Mononuclear cell (primary cell): ENCODE data around the gene LRRC28. TPM values are rescaled to one million over a fixed set of nuclear protein-coding genes. Genes with fewer than 3 reads are reported as not detected.

ENCODE experiments used
- H3K27me3 ChIP-seq: 2 replicates; pipeline ENCODE4 v1.6.0; 2011; ENCODE audit warnings: low read length, control low read depth; ENCODE audit not compliant: insufficient read depth
- H3K4me1 ChIP-seq: 2 replicates; pipeline ENCODE4 v1.5.1; 2011; ENCODE audit warnings: mild to moderate bottlenecking, low read length, control low read depth; ENCODE audit not compliant: insufficient read depth
- H3K4me3 ChIP-seq: 2 replicates; pipeline ENCODE4 v1.5.1; 2011; ENCODE audit warnings: mild to moderate bottlenecking, low read length, moderate library complexity
- H3K9me3 ChIP-seq: 2 replicates; pipeline ENCODE4 v1.5.1; 2011; ENCODE audit warnings: low read depth, mild to moderate bottlenecking, control low read depth, low read length
- total RNA-seq: library from RNA; depleted of rRNA; stranded (reverse); fragments of >200 nt; gene quantifications from one replicate; pipeline ENCODE4 v1.2.3, GENCODE V29; 2012

Gene LRRC28
- total RNA-seq, 1 donor: 13.3 TPM

DNA sequence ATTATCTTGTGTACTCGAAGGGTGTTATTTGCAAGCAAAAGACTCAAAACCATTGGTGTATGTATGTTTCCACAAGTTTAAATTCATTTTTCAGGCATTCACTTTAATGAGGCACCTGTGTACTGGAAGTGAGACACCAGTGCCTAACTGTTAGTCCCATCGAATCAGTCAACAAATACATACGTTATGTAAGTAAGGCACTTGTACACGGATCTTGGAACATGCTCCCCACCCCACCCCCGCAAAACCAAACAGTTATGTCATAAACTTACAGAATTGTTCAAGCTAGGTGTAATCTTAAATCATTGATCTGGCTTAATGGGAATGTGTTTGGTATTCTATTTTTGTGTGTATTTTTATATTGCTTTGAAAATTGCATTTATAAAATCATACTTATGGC lies 17.1 kb downstream of the LRRC28 start:
- no peaks in the 10 kb centered on the region for H3K4me1 ChIP-seq
- no peaks in the 10 kb centered on the region for H3K9me3 ChIP-seq
- H3K27me3 ChIP-seq: no peaks in the 10 kb centered on the region
- no peak overlapping the region for H3K4me3 ChIP-seq

GRCh38 chr15:99273801-99274200 lies 22.5 kb downstream of the LRRC28 start:
- Histone ChIP-seq H3K27me3 (no peaks in the 10 kb centered on the region), H3K9me3 (no peaks in the 10 kb centered on the region), H3K4me1 (no peaks in the 10 kb centered on the region), H3K4me3 (no peak overlapping the region)

DNA sequence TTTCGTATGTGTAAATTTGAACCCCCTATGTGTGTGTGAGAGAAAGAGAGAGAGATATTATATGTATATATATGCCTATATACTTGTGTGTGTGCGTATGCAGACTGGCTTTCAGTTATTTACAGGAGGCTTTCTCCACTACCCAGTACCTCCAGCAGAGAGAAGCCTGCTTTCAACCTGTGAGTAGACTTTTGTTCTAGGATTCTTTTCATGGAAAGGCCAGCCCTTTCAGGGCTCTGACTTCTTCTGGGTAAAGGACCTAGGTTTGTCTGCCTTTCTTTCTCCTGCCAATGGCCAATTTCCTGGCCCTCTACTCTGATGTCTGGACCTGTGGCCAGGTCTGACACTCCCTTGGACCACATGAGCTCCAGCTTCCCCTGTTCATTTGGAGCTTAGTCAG lies 23.8 kb downstream of the LRRC28 start:
- Histone ChIP-seq H3K4me3 (no peak overlapping the region), H3K27me3 (no peaks in the 10 kb centered on the region), H3K9me3 (no peaks in the 10 kb centered on the region), H3K4me1 (no peaks in the 10 kb centered on the region)

DNA sequence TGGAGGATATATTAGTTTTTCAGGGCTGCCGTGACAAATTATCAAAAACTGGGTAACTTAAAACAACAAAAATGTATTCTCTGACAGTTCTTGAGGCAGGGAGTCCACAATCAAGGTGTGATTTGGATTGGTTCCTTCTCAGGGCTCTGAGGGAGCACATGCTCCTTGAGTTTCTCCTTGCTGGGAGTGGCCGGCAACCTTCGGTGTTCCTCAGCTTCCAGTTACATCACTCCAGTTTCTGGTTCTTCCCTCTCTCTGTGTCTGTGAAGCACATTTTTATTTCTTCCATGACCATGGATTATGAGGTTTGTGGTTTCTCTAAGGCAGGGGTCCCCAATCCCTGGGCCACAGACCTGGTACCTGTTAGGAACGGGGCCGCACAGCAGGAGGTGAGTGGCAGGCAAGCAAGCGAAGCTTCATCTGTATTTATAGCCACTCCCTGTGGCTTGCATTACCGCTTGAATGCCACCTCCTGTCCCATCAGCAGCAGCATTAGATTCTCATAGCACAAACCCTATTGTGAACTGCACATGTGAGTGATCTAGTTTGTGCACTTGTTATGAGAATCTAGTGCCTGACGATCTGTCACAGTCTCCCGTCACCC lies 24.3 kb downstream of the LRRC28 start:
- Histone ChIP-seq H3K9me3 (no peaks in the 10 kb centered on the region), H3K4me3 (no peak overlapping the region), H3K4me1 (no peaks in the 10 kb centered on the region), H3K27me3 (no peaks in the 10 kb centered on the region)

DNA sequence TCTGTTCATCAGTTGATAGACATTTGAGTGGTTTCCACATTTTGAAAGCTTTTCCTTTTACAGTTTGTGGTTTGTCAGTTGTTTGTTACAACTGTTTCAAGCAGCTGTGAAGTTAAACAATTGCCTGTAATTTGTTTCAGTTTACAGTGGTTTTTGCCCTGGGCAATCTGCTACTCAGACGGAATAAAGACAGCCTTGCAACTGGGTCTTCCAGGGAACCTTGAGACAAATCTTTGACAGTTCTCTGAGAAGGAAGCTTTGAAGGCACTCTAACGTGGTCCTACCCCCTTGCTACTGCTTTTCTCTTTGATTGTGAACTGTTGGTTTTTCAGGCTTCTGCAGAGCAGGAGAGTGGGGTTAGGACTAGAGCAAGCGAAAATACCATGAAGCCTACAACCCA lies 28.0 kb downstream of the LRRC28 start:
- Histone ChIP-seq H3K27me3 (no peaks in the 10 kb centered on the region), H3K9me3 (no peaks in the 10 kb centered on the region), H3K4me3 (no peak overlapping the region), H3K4me1 (no peaks in the 10 kb centered on the region)

DNA sequence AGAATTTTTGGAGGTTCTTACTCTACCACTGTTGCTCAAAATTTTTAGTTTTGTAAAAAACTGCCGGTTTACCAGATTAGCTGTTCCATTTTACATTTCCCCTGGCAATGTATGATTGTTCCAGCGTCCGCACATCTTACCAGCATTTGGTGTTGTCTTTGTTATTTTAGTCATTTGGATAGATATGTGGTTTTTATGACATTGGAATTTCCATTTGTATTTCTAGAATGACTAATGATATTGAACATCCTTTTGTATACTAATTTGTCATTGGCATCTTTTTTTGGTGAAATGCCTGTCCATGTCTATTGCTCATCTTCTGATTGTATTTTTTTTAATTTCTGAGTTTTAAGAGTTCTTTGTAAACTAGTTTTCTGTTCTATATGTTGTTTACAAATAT lies 28.5 kb downstream of the LRRC28 start:
- Histone ChIP-seq H3K9me3 (no peaks in the 10 kb centered on the region), H3K4me3 (no peak overlapping the region), H3K27me3 (no peaks in the 10 kb centered on the region), H3K4me1 (no peaks in the 10 kb centered on the region)

- no peaks in the 10 kb centered on the region for H3K4me1 ChIP-seq
- H3K4me3 ChIP-seq: no peak overlapping the region
- H3K27me3 ChIP-seq: no peaks in the 10 kb centered on the region
- no peaks in the 10 kb centered on the region for H3K9me3 ChIP-seq
These were observed 30.8 kb downstream of the LRRC28 start for GRCh38 chr15:99282121-99282520.

DNA sequence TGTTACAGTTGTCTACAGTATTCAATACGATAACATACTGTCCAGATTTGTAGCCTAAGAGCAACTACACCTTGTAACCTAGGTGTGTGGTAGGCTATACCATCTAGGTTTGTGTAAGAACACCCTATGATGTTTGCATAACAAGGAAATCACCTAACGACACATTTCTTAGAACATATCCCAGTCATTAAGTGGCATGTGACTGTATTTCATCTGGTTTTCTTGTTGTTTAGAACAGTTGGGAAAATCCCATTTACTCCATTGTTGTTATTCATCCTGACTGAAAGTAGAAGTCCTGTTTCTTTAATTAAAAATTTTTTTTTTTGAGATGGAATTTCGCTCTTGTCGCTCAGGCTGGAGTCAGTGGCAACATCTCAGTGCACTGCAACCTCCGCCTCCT lies 31.3 kb downstream of the LRRC28 start:
- H3K27me3 ChIP-seq: no peaks in the 10 kb centered on the region
- no peaks in the 10 kb centered on the region for H3K4me1 ChIP-seq
- H3K4me3 ChIP-seq: no peak overlapping the region
- H3K9me3 ChIP-seq: no peaks in the 10 kb centered on the region

DNA sequence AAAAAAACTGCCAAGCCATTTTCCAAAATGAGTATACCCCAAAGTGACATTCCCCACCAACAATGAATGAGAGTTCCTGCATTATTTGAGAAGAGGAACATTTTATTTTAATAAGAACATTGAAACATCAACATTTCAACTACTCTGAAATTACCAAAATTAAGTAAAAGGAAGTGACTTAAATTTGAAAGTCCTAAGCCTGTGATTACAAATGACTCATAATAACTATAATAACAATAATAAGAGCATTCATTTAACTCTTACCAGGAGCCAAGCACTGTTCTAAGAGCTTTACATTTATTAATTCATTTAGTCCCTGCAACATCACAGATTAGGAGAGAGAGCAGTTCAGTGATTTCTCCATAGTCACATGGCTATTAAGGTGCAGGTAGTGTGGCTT lies 32.4 kb downstream of the LRRC28 start:
- no peak overlapping the region for H3K4me3 ChIP-seq
- no peaks in the 10 kb centered on the region for H3K27me3 ChIP-seq
- no peaks in the 10 kb centered on the region for H3K4me1 ChIP-seq
- no peaks in the 10 kb centered on the region for H3K9me3 ChIP-seq

- no peaks in the 10 kb centered on the region for H3K4me1 ChIP-seq
- H3K4me3 ChIP-seq: no peak overlapping the region
- H3K9me3 ChIP-seq: no peaks in the 10 kb centered on the region
- no peaks in the 10 kb centered on the region for H3K27me3 ChIP-seq
These were observed 40.4 kb downstream of the LRRC28 start for GRCh38 chr15:99291643-99292042.

- Histone ChIP-seq H3K4me3 (no peak overlapping the region), H3K9me3 (no peaks in the 10 kb centered on the region), H3K4me1 (no peaks in the 10 kb centered on the region), H3K27me3 (no peaks in the 10 kb centered on the region)
These were observed 44.6 kb downstream of the LRRC28 start for GRCh38 chr15:99295840-99296239.

- Histone ChIP-seq H3K9me3 (no peaks in the 10 kb centered on the region), H3K4me3 (no peak overlapping the region), H3K4me1 (no peaks in the 10 kb centered on the region), H3K27me3 (no peaks in the 10 kb centered on the region)
These were observed 45.1 kb downstream of the LRRC28 start for GRCh38 chr15:99296386-99296785.

- H3K4me3 ChIP-seq: no peak overlapping the region
- no peaks in the 10 kb centered on the region for H3K9me3 ChIP-seq
- no peaks in the 10 kb centered on the region for H3K4me1 ChIP-seq
- no peaks in the 10 kb centered on the region for H3K27me3 ChIP-seq
These were observed 52.6 kb downstream of the LRRC28 start for GRCh38 chr15:99303907-99304306.

- no peaks in the 10 kb centered on the region for H3K27me3 ChIP-seq
- H3K9me3 ChIP-seq: no peaks in the 10 kb centered on the region
- H3K4me3 ChIP-seq: no peak overlapping the region
- H3K4me1 ChIP-seq: no peaks in the 10 kb centered on the region
These were observed 54.7 kb downstream of the LRRC28 start for GRCh38 chr15:99305761-99306505.

GRCh38 chr15:99306694-99307338 lies 55.5 kb downstream of the LRRC28 start:
- H3K9me3 ChIP-seq: no peaks in the 10 kb centered on the region
- no peak overlapping the region for H3K4me3 ChIP-seq
- no peaks in the 10 kb centered on the region for H3K27me3 ChIP-seq
- H3K4me1 ChIP-seq: no peaks in the 10 kb centered on the region

DNA sequence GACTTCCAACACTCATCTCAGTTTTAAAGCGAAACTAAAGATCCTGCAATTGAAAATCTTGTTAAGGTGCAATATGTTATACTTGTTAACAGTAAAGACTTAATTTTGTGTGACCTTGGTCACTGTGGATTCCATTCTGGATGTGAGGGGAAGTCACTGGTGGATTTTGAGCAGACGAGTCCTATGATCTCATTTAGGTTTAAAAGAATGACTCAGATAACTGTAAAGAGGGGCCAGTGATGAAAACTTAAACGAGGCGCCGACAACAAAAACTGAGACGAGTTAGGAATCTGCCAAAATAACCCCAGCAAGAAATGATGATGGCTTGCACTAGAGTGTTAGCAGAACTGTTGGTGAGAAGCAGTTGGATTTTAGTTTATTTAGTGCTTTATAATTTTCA lies 56.5 kb downstream of the LRRC28 start:
- Histone ChIP-seq H3K4me3 (no peak overlapping the region), H3K9me3 (peaks cover 9% of the 10 kb centered on the region), H3K27me3 (no peaks in the 10 kb centered on the region), H3K4me1 (no peaks in the 10 kb centered on the region)
